ENCODE data around the gene ACOT7. TPM values are rescaled to one million over a fixed set of nuclear protein-coding genes. Genes with fewer than 3 reads are reported as not detected.
A peak's percentile ranks its signal among the peaks of the same experiment; 100 is the strongest.

The ACOT7 gene
- total and polyA plus RNA-seq, 2 of the 13 experiments (the other 11 are each of a cell fraction or from before 2014, with no cell fraction given) = 33.0 to 55.8 TPM

DNA sequence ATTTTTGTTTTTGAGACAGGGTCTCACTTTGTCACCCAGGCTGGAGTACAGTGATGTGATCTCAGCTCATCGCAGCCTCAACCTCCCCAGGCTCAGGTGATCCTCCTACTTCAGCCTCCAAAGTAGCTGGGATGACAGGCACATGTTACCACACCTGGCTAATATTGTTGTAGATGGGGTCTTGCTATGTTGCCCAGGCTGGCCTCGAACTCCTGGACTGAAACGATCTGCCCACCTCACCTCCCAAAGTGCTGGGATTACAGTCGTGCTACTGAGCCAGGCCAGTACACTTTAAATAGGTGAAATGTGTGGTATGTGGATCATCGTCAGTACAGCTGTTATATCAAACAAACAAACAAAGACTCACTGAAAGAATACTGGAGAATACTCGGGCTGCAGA is 97.7 kb downstream of the ACOT7 start (continued):
- peak; percentile 81 for TF ChIP-seq ZNF121 (CRISPR knock-in tag; IDR thresholded peaks at IDR 0.05)

DNA sequence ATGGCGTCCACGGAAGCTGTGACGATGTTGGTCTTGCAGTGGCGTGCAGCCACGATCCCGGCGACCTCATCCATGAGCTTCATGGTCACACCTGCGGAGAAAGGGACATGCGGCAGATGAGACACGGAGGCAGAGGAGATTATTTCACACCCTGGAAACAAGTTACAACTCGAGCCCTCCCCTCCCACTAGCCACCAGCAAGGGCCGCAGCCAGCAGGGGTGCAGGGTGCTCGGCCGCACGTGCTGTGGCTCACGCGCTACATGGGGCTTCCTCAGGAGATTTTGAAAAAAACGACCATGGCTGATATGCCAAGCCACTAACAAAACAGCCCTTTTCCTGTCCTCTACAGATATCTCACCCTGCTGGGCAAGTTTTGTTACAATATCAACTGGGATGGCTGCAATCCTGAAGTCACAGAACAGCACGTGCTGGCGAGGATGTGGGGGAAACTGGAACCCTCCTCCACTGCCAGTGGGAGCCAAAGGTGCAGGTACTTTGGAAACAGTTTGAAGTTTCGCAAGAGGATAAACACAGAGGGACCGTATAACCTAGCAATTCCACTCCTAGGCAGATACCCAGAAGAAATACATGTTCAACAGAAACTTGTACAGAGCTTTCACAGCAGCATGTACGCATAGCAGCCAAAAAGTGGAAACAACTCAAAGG is 98.5 kb downstream of the ACOT7 start:
- ChIA-PET POLR2A (no interaction called here), CTCF (ENCODE audit: low intra/inter-chr PET ratio, low total read pairs) (no interaction called here)
- intact Hi-C loops (cut with micrococcal nuclease; ENCODE audit: unreplicated experiment) = no loop called here
- no peak overlapping the region for H3K4me2 ChIP-seq (ENCODE audit: low read depth, low read length)
- in situ Hi-C loops (cut with HindIII; ENCODE audit: extremely low pct_ligation_motif_present, low pct_unique_long_range_greater_than_20kb) = no loop called here
- no peaks in the 10 kb centered on the region for H3K79me2 ChIP-seq (ENCODE audit: insufficient read depth, low read length)
- no peak overlapping the region for H3K9ac ChIP-seq (ENCODE audit: insufficient read depth, low read depth, low read length)
- BruUV-seq (replicated peaks) = no TSS peak
- no peaks in the 10 kb centered on the region for H3K9me3 ChIP-seq (ENCODE audit: low read length)
- ATAC-seq (peak; percentile 58), FAIRE-seq (peak; percentile 79), DNase-seq (ENCODE audit: low spot score) (peak; percentile 43)
- no peaks in the 10 kb centered on the region for H3K27me3 ChIP-seq (ENCODE audit: control insufficient read depth in 1 of 2, insufficient read depth in 2 of 2, low read length in 2 of 2)
- H3K36me3 ChIP-seq (replicated peaks in 1 of 2; ENCODE audit: control insufficient read depth in 1 of 2, insufficient read depth in 2 of 2, low read length in 2 of 2) = peaks cover 11 to 33% of the 10 kb centered on the region in 2 experiments; a peak in 4 of 5 replicates
- H2AFZ ChIP-seq (ENCODE audit: low read length) = no peak overlapping the region
- no peak overlapping the region for H3K27ac ChIP-seq (ENCODE audit: extremely low read length, insufficient read depth, low read length)
- H3K4me3 ChIP-seq (replicated peaks in 1 of 3; ENCODE audit: insufficient read depth in 1 of 3, low read depth in 2 of 3, low read length in 3 of 3) = no peak overlapping the region
- H4K20me1 ChIP-seq (ENCODE audit: insufficient read depth, low read length) = no peaks in the 10 kb centered on the region
- 80% methylated on average over 15 of the region's 23 CpGs for WGBS (ENCODE audit: low lambda C conversion rate)
- peaks cover 13% of the 10 kb centered on the region for H3K4me1 ChIP-seq (ENCODE audit: insufficient read depth, low read length)
- TF ChIP-seq YEATS2 (CRISPR knock-in tag; IDR thresholded peaks at IDR 0.05; ENCODE audit: borderline replicate concordance) (no peak), SRSF4 (IDR thresholded peaks at IDR 0.05; ENCODE audit: low read depth, low read length, poor library complexity, severe bottlenecking) (no peak), ZNF292 (CRISPR knock-in tag; IDR thresholded peaks at IDR 0.05; ENCODE audit: borderline replicate concordance, low read depth) (no peak), DPF2 (CRISPR knock-in tag; IDR thresholded peaks at IDR 0.05; ENCODE audit: borderline replicate concordance, low read depth) (no peak), ZNF564 (CRISPR knock-in tag; IDR thresholded peaks at IDR 0.05) (no peak), ZNF24 (IDR thresholded peaks at IDR 0.05) (no peak), ZNF672 (CRISPR knock-in tag; IDR thresholded peaks at IDR 0.05) (no peak), ZNF431 (CRISPR knock-in tag; IDR thresholded peaks at IDR 0.05; ENCODE audit: borderline replicate concordance, low read depth) (no peak), RARA (CRISPR knock-in tag; IDR thresholded peaks at IDR 0.05) (no peak), RFX3 (CRISPR knock-in tag; IDR thresholded peaks at IDR 0.05) (no peak), ZNF75D (CRISPR knock-in tag; IDR thresholded peaks at IDR 0.05; ENCODE audit: borderline replicate concordance) (no peak), GABPB1 (CRISPR knock-in tag; IDR thresholded peaks at IDR 0.05) (no peak), XRCC5 (optimal IDR thresholded peaks at IDR 0.05; ENCODE audit: low read length) (no peak), GTF2F1 (IDR thresholded peaks at IDR 0.05; ENCODE audit: low read length) (no peak), ZFAT (CRISPR knock-in tag; conservative IDR thresholded peaks at IDR 0.05) (no peak), FOXP1 (IDR thresholded peaks at IDR 0.05) (no peak), FOXP1 (CRISPR knock-in tag; IDR thresholded peaks at IDR 0.05) (peak; percentile 42; the same call in 1 of the 2 replicates), CEBPG (CRISPR knock-in tag; IDR thresholded peaks at IDR 0.05) (peak; percentile 86), ONECUT2 (CRISPR knock-in tag; IDR thresholded peaks at IDR 0.05) (no peak)
- TF ChIP-seq, protein P1, sequence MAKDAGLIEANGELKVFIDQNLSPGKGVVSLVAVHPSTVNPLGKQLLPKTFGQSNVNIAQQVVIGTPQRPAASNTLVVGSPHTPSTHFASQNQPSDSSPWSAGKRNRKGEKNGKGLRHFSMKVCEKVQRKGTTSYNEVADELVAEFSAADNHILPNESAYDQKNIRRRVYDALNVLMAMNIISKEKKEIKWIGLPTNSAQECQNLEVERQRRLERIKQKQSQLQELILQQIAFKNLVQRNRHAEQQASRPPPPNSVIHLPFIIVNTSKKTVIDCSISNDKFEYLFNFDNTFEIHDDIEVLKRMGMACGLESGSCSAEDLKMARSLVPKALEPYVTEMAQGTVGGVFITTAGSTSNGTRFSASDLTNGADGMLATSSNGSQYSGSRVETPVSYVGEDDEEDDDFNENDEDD (CRISPR knock-in tag; IDR thresholded peaks at IDR 0.05; ENCODE audit: borderline replicate concordance) = no peak
- TF ChIP-seq, protein P2, sequence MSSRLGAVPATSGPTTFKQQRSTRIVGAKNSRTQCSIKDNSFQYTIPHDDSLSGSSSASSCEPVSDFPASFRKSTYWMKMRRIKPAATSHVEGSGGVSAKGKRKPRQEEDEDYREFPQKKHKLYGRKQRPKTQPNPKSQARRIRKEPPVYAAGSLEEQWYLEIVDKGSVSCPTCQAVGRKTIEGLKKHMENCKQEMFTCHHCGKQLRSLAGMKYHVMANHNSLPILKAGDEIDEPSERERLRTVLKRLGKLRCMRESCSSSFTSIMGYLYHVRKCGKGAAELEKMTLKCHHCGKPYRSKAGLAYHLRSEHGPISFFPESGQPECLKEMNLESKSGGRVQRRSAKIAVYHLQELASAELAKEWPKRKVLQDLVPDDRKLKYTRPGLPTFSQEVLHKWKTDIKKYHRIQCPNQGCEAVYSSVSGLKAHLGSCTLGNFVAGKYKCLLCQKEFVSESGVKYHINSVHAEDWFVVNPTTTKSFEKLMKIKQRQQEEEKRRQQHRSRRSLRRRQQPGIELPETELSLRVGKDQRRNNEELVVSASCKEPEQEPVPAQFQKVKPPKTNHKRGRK (CRISPR knock-in tag; IDR thresholded peaks at IDR 0.05) = no peak
- TF ChIP-seq, protein P3, sequence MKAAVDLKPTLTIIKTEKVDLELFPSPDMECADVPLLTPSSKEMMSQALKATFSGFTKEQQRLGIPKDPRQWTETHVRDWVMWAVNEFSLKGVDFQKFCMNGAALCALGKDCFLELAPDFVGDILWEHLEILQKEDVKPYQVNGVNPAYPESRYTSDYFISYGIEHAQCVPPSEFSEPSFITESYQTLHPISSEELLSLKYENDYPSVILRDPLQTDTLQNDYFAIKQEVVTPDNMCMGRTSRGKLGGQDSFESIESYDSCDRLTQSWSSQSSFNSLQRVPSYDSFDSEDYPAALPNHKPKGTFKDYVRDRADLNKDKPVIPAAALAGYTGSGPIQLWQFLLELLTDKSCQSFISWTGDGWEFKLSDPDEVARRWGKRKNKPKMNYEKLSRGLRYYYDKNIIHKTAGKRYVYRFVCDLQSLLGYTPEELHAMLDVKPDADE (CRISPR knock-in tag; IDR thresholded peaks at IDR 0.05) = no peak

Measured in HepG2 (cell line).